ENCODE data around the gene NECTIN1. TPM values are rescaled to one million over a fixed set of nuclear protein-coding genes. Genes with fewer than 3 reads are reported as not detected.

Gene NECTIN1
- total and polyA plus RNA-seq, 4 donors = 9.1 to 68.5 (median 45.3) TPM

DNA sequence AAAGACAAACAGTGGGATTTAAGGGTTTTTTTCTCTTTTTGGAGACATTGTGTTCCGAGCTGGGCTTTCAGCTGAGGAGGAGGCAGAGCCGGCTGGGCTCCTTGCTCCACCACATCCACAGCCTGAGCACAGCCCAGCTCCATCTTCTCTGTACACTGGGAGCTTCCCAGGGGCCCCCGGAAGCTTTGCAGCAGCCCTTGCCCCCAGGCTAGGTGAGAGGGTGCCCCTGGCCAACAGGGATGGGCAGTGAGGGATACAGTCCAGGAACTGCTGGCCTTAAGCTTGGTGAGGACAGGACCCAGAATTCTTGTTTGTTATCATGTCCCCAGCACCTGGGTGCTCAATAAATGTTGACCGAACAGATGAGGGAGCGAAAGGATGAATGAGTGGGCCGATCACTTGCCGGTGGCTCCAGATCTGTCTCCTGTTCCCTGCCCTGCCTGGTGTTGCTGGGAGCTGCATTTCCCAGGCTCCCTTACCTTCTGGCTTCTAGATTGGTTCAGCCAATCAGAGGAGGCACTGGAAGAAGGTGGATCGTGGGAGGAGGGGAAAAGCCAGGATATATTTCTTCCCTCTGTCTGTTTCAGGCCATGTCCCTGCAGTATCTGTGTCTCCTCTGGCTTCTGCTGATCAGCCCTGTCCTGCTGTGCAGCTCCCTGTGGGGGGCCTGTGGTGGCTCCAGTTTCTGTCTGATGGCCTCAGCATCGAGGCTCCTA lies 26.5 kb upstream of the NECTIN1 start:
- Histone ChIP-seq H3K4me1 (ENCODE audit: control insufficient read depth, insufficient read depth, low read length) (peaks cover 21% of the 10 kb centered on the region), H3K9me3 (ENCODE audit: control insufficient read depth, insufficient read depth, low read length) (no peaks in the 10 kb centered on the region), H3K36me3 (ENCODE audit: control insufficient read depth, insufficient read depth, low read length) (no peaks in the 10 kb centered on the region), H3K27me3 (ENCODE audit: control insufficient read depth, insufficient read depth, low read length) (peaks cover 2% of the 10 kb centered on the region), H3K4me3 (ENCODE audit: low read depth, low read length) (no peak overlapping the region), H3K27ac (ENCODE audit: low read depth, low read length) (no peak overlapping the region)
- 65% methylated on average over 6 of the region's 9 CpGs for WGBS (ENCODE audit: insufficient coverage)
- peak in 1 of 6 donors; percentile 68 for DNase-seq (ENCODE audit: low read depth in 4 of 6, low spot score in 6 of 6)

- H3K27me3 ChIP-seq (ENCODE audit: control insufficient read depth, insufficient read depth, low read length) = no peaks in the 10 kb centered on the region
- WGBS (ENCODE audit: insufficient coverage) = 54% methylated on average over 11 of the region's 18 CpGs
- no peaks in the 10 kb centered on the region for H3K36me3 ChIP-seq (ENCODE audit: control insufficient read depth, insufficient read depth, low read length)
- DNase-seq (ENCODE audit: low read depth in 4 of 6, low spot score in 6 of 6) = peak in 1 of 6 donors; percentile 11
- no peak overlapping the region for H3K27ac ChIP-seq (ENCODE audit: low read depth, low read length)
- no peak overlapping the region for H3K4me3 ChIP-seq (ENCODE audit: low read depth, low read length)
- no peaks in the 10 kb centered on the region for H3K9me3 ChIP-seq (ENCODE audit: control insufficient read depth, insufficient read depth, low read length)
- peaks cover 21% of the 10 kb centered on the region for H3K4me1 ChIP-seq (ENCODE audit: control insufficient read depth, insufficient read depth, low read length)
Observed at GRCh38 chr11:119754656-119755355, 25.8 kb upstream of the NECTIN1 start.

- Histone ChIP-seq H3K36me3 (ENCODE audit: control insufficient read depth, insufficient read depth, low read length) (no peaks in the 10 kb centered on the region), H3K27me3 (ENCODE audit: control insufficient read depth, insufficient read depth, low read length) (no peaks in the 10 kb centered on the region), H3K4me1 (ENCODE audit: control insufficient read depth, insufficient read depth, low read length) (peaks cover 21% of the 10 kb centered on the region), H3K9me3 (ENCODE audit: control insufficient read depth, insufficient read depth, low read length) (no peaks in the 10 kb centered on the region), H3K4me3 (ENCODE audit: low read depth, low read length) (no peak overlapping the region), H3K27ac (ENCODE audit: low read depth, low read length) (no peak overlapping the region)
- no peak for DNase-seq (ENCODE audit: low read depth in 4 of 6, low spot score in 6 of 6)
- 95% methylated on average over 4 of the region's 4 CpGs for WGBS (ENCODE audit: insufficient coverage)
Observed at GRCh38 chr11:119754199-119754598, 25.2 kb upstream of the NECTIN1 start.

- Histone ChIP-seq H3K27me3 (ENCODE audit: control insufficient read depth, insufficient read depth, low read length) (no peaks in the 10 kb centered on the region), H3K4me1 (ENCODE audit: control insufficient read depth, insufficient read depth, low read length) (peaks cover 21% of the 10 kb centered on the region), H3K36me3 (ENCODE audit: control insufficient read depth, insufficient read depth, low read length) (no peaks in the 10 kb centered on the region), H3K9me3 (ENCODE audit: control insufficient read depth, insufficient read depth, low read length) (no peaks in the 10 kb centered on the region), H3K4me3 (ENCODE audit: low read depth, low read length) (no peak overlapping the region), H3K27ac (ENCODE audit: low read depth, low read length) (no peak overlapping the region)
- DNase-seq (ENCODE audit: low read depth in 4 of 6, low spot score in 6 of 6) = no peak
- WGBS (ENCODE audit: insufficient coverage) = 31% methylated on average over 3 of the region's 3 CpGs
Observed at GRCh38 chr11:119752946-119753345, 23.9 kb upstream of the NECTIN1 start.

- H3K27ac ChIP-seq (ENCODE audit: low read depth, low read length) = no peak overlapping the region
- WGBS (ENCODE audit: insufficient coverage) = 96% methylated on average over 2 of the region's 5 CpGs
- no peak overlapping the region for H3K4me3 ChIP-seq (ENCODE audit: low read depth, low read length)
- H3K9me3 ChIP-seq (ENCODE audit: control insufficient read depth, insufficient read depth, low read length) = no peaks in the 10 kb centered on the region
- peak in 1 of 6 donors; percentile 24 for DNase-seq (ENCODE audit: low read depth in 4 of 6, low spot score in 6 of 6)
- H3K36me3 ChIP-seq (ENCODE audit: control insufficient read depth, insufficient read depth, low read length) = no peaks in the 10 kb centered on the region
- no peaks in the 10 kb centered on the region for H3K27me3 ChIP-seq (ENCODE audit: control insufficient read depth, insufficient read depth, low read length)
- H3K4me1 ChIP-seq (ENCODE audit: control insufficient read depth, insufficient read depth, low read length) = peaks cover 21% of the 10 kb centered on the region
Observed at GRCh38 chr11:119752345-119752871, 23.4 kb upstream of the NECTIN1 start.

- DNase-seq (ENCODE audit: low read depth in 4 of 6, low spot score in 6 of 6) = no peak
- 92% methylated on average over 8 of the region's 8 CpGs for WGBS (ENCODE audit: insufficient coverage)
- H3K4me1 ChIP-seq (ENCODE audit: control insufficient read depth, insufficient read depth, low read length) = peaks cover 13% of the 10 kb centered on the region
- H3K4me3 ChIP-seq (ENCODE audit: low read depth, low read length) = no peak overlapping the region
- H3K9me3 ChIP-seq (ENCODE audit: control insufficient read depth, insufficient read depth, low read length) = no peaks in the 10 kb centered on the region
- H3K27ac ChIP-seq (ENCODE audit: low read depth, low read length) = no peak overlapping the region
- H3K36me3 ChIP-seq (ENCODE audit: control insufficient read depth, insufficient read depth, low read length) = no peaks in the 10 kb centered on the region
- no peaks in the 10 kb centered on the region for H3K27me3 ChIP-seq (ENCODE audit: control insufficient read depth, insufficient read depth, low read length)
Observed at GRCh38 chr11:119750056-119750455, 21.1 kb upstream of the NECTIN1 start.

GRCh38 chr11:119749006-119749565 lies 20.1 kb upstream of the NECTIN1 start:
- H3K36me3 ChIP-seq (ENCODE audit: control insufficient read depth, insufficient read depth, low read length) = no peaks in the 10 kb centered on the region
- no peak for DNase-seq (ENCODE audit: low read depth in 4 of 6, low spot score in 6 of 6)
- no peaks in the 10 kb centered on the region for H3K27me3 ChIP-seq (ENCODE audit: control insufficient read depth, insufficient read depth, low read length)
- no peak overlapping the region for H3K27ac ChIP-seq (ENCODE audit: low read depth, low read length)
- 76% methylated on average over 9 of the region's 9 CpGs for WGBS (ENCODE audit: insufficient coverage)
- H3K9me3 ChIP-seq (ENCODE audit: control insufficient read depth, insufficient read depth, low read length) = no peaks in the 10 kb centered on the region
- peaks cover 9% of the 10 kb centered on the region for H3K4me1 ChIP-seq (ENCODE audit: control insufficient read depth, insufficient read depth, low read length)
- H3K4me3 ChIP-seq (ENCODE audit: low read depth, low read length) = no peak overlapping the region

- H3K36me3 ChIP-seq (ENCODE audit: control insufficient read depth, insufficient read depth, low read length) = no peaks in the 10 kb centered on the region
- H3K27me3 ChIP-seq (ENCODE audit: control insufficient read depth, insufficient read depth, low read length) = no peaks in the 10 kb centered on the region
- H3K9me3 ChIP-seq (ENCODE audit: control insufficient read depth, insufficient read depth, low read length) = no peaks in the 10 kb centered on the region
- no peak overlapping the region for H3K4me3 ChIP-seq (ENCODE audit: low read depth, low read length)
- 83% methylated on average over 10 of the region's 15 CpGs for WGBS (ENCODE audit: insufficient coverage)
- DNase-seq (ENCODE audit: low read depth in 4 of 6, low spot score in 6 of 6) = no peak
- H3K27ac ChIP-seq (ENCODE audit: low read depth, low read length) = no peak overlapping the region
- peaks cover 12% of the 10 kb centered on the region for H3K4me1 ChIP-seq (ENCODE audit: control insufficient read depth, insufficient read depth, low read length)
Observed at GRCh38 chr11:119747868-119748660, 19.1 kb upstream of the NECTIN1 start.

- H3K9me3 ChIP-seq (ENCODE audit: control insufficient read depth, insufficient read depth, low read length) = no peaks in the 10 kb centered on the region
- peaks cover 25% of the 10 kb centered on the region for H3K4me1 ChIP-seq (ENCODE audit: control insufficient read depth, insufficient read depth, low read length)
- H3K36me3 ChIP-seq (ENCODE audit: control insufficient read depth, insufficient read depth, low read length) = no peaks in the 10 kb centered on the region
- WGBS (ENCODE audit: insufficient coverage) = 84% methylated on average over 13 of the region's 16 CpGs
- peaks cover 6% of the 10 kb centered on the region for H3K27me3 ChIP-seq (ENCODE audit: control insufficient read depth, insufficient read depth, low read length)
- no peak overlapping the region for H3K27ac ChIP-seq (ENCODE audit: low read depth, low read length)
- no peak overlapping the region for H3K4me3 ChIP-seq (ENCODE audit: low read depth, low read length)
- DNase-seq (ENCODE audit: low read depth in 4 of 6, low spot score in 6 of 6) = no peak
Observed at GRCh38 chr11:119745776-119746535, 17.0 kb upstream of the NECTIN1 start.

All from spinal cord (tissue), 10 donors.